Esophagus muscularis mucosa (tissue), 3 donors: ENCODE results near the gene CYBC1.

ENCODE experiments used
- POLR2A ChIP-seq: fragments of 450-650 bp; IDR thresholded peaks from one replicate; pipeline ENCODE4 v1.6.1; 2017; ENCODE audit warnings: antibody characterized with exemption, moderate library complexity, mild to moderate bottlenecking, low read depth
- POLR2AphosphoS5 ChIP-seq, 2 donors: sonication (generic); formaldehyde crosslinking; IDR thresholded peaks; one replicate each; pipeline ENCODE4 v1.6.1; 2017; ENCODE audit warnings: antibody characterized with exemption in 2 of 2
- TF ChIP-seq, protein P1 (sequence below), 3 experiments: fragments of 200-600 bp in 2 of 3; fragments of 450-650 bp in 1 of 3; sonication (generic) in 2 of 3; IDR thresholded peaks; one replicate each; pipeline ENCODE4 v1.5.1; 2017 to 2019; ENCODE audit warnings: antibody characterized with exemption in 3 of 3, mild to moderate bottlenecking in 2 of 3, moderate library complexity in 1 of 3

DNA sequence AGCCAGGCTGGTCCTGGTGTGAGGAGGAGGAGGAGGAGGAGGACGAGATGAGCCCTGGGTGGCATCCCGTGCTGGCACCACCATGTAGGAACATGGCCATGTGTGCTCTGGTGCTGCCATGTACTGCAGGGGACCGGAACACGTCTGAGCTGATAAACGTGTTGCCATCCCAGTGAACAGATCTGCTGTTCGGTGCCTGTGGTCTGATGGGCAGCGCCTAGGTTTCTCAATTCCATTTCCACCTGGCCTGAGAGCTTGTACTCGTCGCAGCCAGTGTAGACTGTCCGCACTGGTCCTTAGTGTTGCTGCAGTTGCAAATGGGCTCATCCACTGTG lies 40.6 kb upstream of the CYBC1 start:
- TF ChIP-seq POLR2AphosphoS5 (IDR thresholded peaks at IDR 0.05) = no peak
- TF ChIP-seq, protein P1, sequence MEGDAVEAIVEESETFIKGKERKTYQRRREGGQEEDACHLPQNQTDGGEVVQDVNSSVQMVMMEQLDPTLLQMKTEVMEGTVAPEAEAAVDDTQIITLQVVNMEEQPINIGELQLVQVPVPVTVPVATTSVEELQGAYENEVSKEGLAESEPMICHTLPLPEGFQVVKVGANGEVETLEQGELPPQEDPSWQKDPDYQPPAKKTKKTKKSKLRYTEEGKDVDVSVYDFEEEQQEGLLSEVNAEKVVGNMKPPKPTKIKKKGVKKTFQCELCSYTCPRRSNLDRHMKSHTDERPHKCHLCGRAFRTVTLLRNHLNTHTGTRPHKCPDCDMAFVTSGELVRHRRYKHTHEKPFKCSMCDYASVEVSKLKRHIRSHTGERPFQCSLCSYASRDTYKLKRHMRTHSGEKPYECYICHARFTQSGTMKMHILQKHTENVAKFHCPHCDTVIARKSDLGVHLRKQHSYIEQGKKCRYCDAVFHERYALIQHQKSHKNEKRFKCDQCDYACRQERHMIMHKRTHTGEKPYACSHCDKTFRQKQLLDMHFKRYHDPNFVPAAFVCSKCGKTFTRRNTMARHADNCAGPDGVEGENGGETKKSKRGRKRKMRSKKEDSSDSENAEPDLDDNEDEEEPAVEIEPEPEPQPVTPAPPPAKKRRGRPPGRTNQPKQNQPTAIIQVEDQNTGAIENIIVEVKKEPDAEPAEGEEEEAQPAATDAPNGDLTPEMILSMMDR (IDR thresholded peaks at IDR 0.05) = no peak
- TF ChIP-seq POLR2A = no peak
